Activated gamma-delta T cell treated with Interleukin-2 at 50 U/mL for 16 hours (primary cell): ENCODE data around the gene ZNF45.
A peak's percentile ranks its signal among the peaks of the same experiment; 100 is the strongest.
"Not testable (repeated sequence)": the region's sequence is repeated elsewhere in the genome, so short reads cannot be mapped to it uniquely, and the experiment has no call there.

Source experiments
- DNase-seq: peaks from one replicate; pipeline ENCODE4 v3.0.0-alpha.2; 2020

The ZNF45 gene

GRCh38 chr19:43910884-43911283 is 24.2 kb downstream of the ZNF45 start:
- DNase-seq: no peak

- DNase-seq: no peak
Observed at GRCh38 chr19:43908659-43909058, 26.4 kb downstream of the ZNF45 start.

- no peak for DNase-seq
Observed at GRCh38 chr19:43906774-43907173, 28.3 kb downstream of the ZNF45 start.

- DNase-seq: no peak
Observed at GRCh38 chr19:43905897-43906296, 29.2 kb downstream of the ZNF45 start.

GRCh38 chr19:43902399-43902798 is 32.7 kb downstream of the ZNF45 start:
- DNase-seq: no peak

GRCh38 chr19:43901395-43902390 is 33.4 kb downstream of the ZNF45 start:
- peak; percentile 55 for DNase-seq

- DNase-seq: no peak
Observed at GRCh38 chr19:43895727-43896308, 39.3 kb downstream of the ZNF45 start.

- DNase-seq: no peak
Observed at GRCh38 chr19:43883864-43884263, 51.2 kb downstream of the ZNF45 start, which contains the start of gene ZNF404. ZNF404 (minus strand) TSS chr19:43883964.

GRCh38 chr19:43880483-43880882 is 54.6 kb downstream of the ZNF45 start:
- DNase-seq: no peak

- DNase-seq: no peak
Observed at GRCh38 chr19:43872547-43873336, 62.3 kb downstream of the ZNF45 start.

GRCh38 chr19:43866923-43867322 is 68.2 kb downstream of the ZNF45 start:
- not testable (repeated sequence) for DNase-seq
